H1 (cell line): ENCODE results near the gene FLNA. TPM values are rescaled to one million over a fixed set of nuclear protein-coding genes. Genes with fewer than 3 reads are reported as not detected.

ENCODE experiments used
- CTCF ChIA-PET: fragments of 300-600 bp; sonication (Branson Sonifier 250); formaldehyde crosslinking; loops from one replicate; lab custom pipeline; 2021; ENCODE audit not compliant: partially characterized antibody; lab: Charles Lee
- POLR2A ChIA-PET: fragments of 300-600 bp; sonication (Branson Sonifier 250); formaldehyde crosslinking; loops from one replicate; lab custom pipeline; 2021; ENCODE audit warnings: inconsistent platforms; ENCODE audit not compliant: partially characterized antibody; lab: Charles Lee
- DNase-seq, 2 experiments: peaks; one replicate each; pipeline versions ENCODE4 v3.0.0 to v3.0.0-alpha.2; 2010 to 2022; ENCODE audit warnings: low spot score in 2 of 2, low read depth in 1 of 2, mixed read lengths in 1 of 2
- FAIRE-seq: peaks from 2 replicates; lab custom pipeline; 2011; peaks lifted over from hg19 to GRCh38; lab: Jason Lieb, UNC
- H2AFZ ChIP-seq: 2 replicates; pipeline ENCODE4 v1.8.1; 2012; ENCODE audit warnings: low read length, inconsistent platforms
- H2AK5ac ChIP-seq: 2 replicates; pipeline ENCODE4 v1.6.1; 2013; ENCODE audit warnings: low read depth, low read length
- H2BK120ac ChIP-seq: replicated peaks from 2 replicates; pipeline ENCODE3; 2013; ENCODE audit warnings: low read depth, low read length, inconsistent platforms
- H2BK12ac ChIP-seq: 2 replicates; pipeline ENCODE4 v1.6.1; 2013; ENCODE audit warnings: low read depth, low read length
- H2BK15ac ChIP-seq: 2 replicates; pipeline ENCODE4 v1.6.1; 2013; ENCODE audit warnings: low read length
- H2BK20ac ChIP-seq: 2 replicates; pipeline ENCODE4 v1.6.1; 2013; ENCODE audit warnings: low read length
- H2BK5ac ChIP-seq: 2 replicates; pipeline ENCODE4 v1.6.1; 2013; ENCODE audit warnings: low read depth, low read length
- H3K14ac ChIP-seq: 2 replicates; pipeline ENCODE4 v1.6.1; 2013; ENCODE audit warnings: inconsistent platforms; ENCODE audit not compliant: insufficient read length
- H3K18ac ChIP-seq: 2 replicates; pipeline ENCODE4 v1.6.1; 2013; ENCODE audit warnings: low read length; ENCODE audit errors: extremely low read depth
- H3K23ac ChIP-seq: 2 replicates; pipeline ENCODE4 v1.6.1; 2013; ENCODE audit warnings: inconsistent platforms; ENCODE audit not compliant: insufficient read length
- H3K23me2 ChIP-seq: 2 replicates; pipeline ENCODE4 v1.6.1; 2013; ENCODE audit warnings: low read depth, low read length
- H3K27ac ChIP-seq: 2 replicates; pipeline ENCODE4 v1.6.1; 2011; ENCODE audit warnings: low read depth, low read length, inconsistent platforms
- H3K27me3 ChIP-seq, 4 experiments: replicated peaks in 1 of 4; 1 replicate in 1 of 4; 2 replicates in 3 of 4; pipeline versions ENCODE4 v1.6.1 to v1.8.1; 2011 to 2013; ENCODE audit warnings: low read length in 3 of 4, mild to moderate bottlenecking in 3 of 4, inconsistent platforms in 2 of 4, mixed read lengths in 2 of 4, moderate library complexity in 1 of 4; ENCODE audit not compliant: control insufficient read depth in 3 of 4, insufficient read depth in 3 of 4; ENCODE audit errors: extremely low read depth in 1 of 4
- H3K36me3 ChIP-seq, 4 experiments: 2 replicates each; pipeline versions ENCODE4 v1.6.1 to v1.8.1; 2011 to 2013; ENCODE audit warnings: mild to moderate bottlenecking in 4 of 4, low read length in 3 of 4, moderate library complexity in 2 of 4, control low read depth in 1 of 4, inconsistent platforms in 1 of 4; ENCODE audit not compliant: insufficient read depth in 4 of 4, control insufficient read depth in 2 of 4
- H3K4ac ChIP-seq: replicated peaks from 2 replicates; pipeline ENCODE3; 2013; ENCODE audit warnings: low read length, low read depth, mixed read lengths, inconsistent platforms; ENCODE audit not compliant: insufficient read length
- H3K4me1 ChIP-seq, 4 experiments: replicated peaks in 1 of 4; 1 replicate in 1 of 4; 2 replicates in 3 of 4; pipeline versions ENCODE4 v1.6.1 to v1.8.1; 2011 to 2013; ENCODE audit warnings: low read length in 3 of 4, inconsistent platforms in 2 of 4, mixed read lengths in 1 of 4; ENCODE audit not compliant: insufficient read depth in 4 of 4, control insufficient read depth in 3 of 4
- H3K4me2 ChIP-seq, 2 experiments: 2 replicates each; pipeline versions ENCODE4 v1.6.1 to v1.8.1; 2011 to 2013; ENCODE audit warnings: low read depth in 2 of 2, low read length in 2 of 2, control low read depth in 1 of 2, inconsistent platforms in 1 of 2, mild to moderate bottlenecking in 1 of 2; ENCODE audit not compliant: insufficient read depth in 1 of 2
- H3K4me3 ChIP-seq, 4 experiments: fragments of 200-600, 300-600 bp in 1 of 4; sonication (generic), shearing (Covaris generic), sonication (Bioruptor Twin) in 1 of 4; 2 replicates each; pipeline versions ENCODE4 v1.5.1 to v1.8.1; 2011 to 2016; ENCODE audit warnings: low read length in 4 of 4, low read depth in 3 of 4, control low read depth in 2 of 4, inconsistent platforms in 2 of 4, mild to moderate bottlenecking in 2 of 4, mixed read lengths in 1 of 4, moderate library complexity in 1 of 4; ENCODE audit not compliant: insufficient read depth in 2 of 4; ENCODE audit errors: extremely low read depth in 1 of 4
- H3K56ac ChIP-seq: replicated peaks from 2 replicates; pipeline ENCODE3; 2013; ENCODE audit warnings: low read depth, mild to moderate bottlenecking, mixed read lengths, low read length, inconsistent platforms; ENCODE audit not compliant: insufficient read length
- H3K79me1 ChIP-seq: 2 replicates; pipeline ENCODE4 v1.6.1; 2013; ENCODE audit warnings: low read depth, low read length, control low read depth
- H3K79me2 ChIP-seq, 2 experiments: 2 replicates each; pipeline versions ENCODE4 v1.6.1 to v1.8.1; 2012 to 2013; ENCODE audit warnings: low read length in 2 of 2, mild to moderate bottlenecking in 2 of 2, inconsistent platforms in 1 of 2; ENCODE audit not compliant: insufficient read depth in 2 of 2, control insufficient read depth in 1 of 2
- H3K9ac ChIP-seq, 4 experiments: replicated peaks in 1 of 4; 1 replicate in 1 of 4; 2 replicates in 3 of 4; pipeline versions ENCODE4 v1.6.1 to v1.8.1; 2011 to 2013; ENCODE audit warnings: low read depth in 3 of 4, low read length in 3 of 4, control low read depth in 2 of 4, mild to moderate bottlenecking in 2 of 4, moderate library complexity in 2 of 4, inconsistent platforms in 1 of 4; ENCODE audit errors: extremely low read depth in 1 of 4
- H3K9me3 ChIP-seq, 2 experiments: 2 replicates each; pipeline versions ENCODE4 v1.6.1 to v1.8.1; 2012 to 2013; ENCODE audit warnings: mild to moderate bottlenecking in 2 of 2, moderate library complexity in 2 of 2, control low read depth in 1 of 2, inconsistent platforms in 1 of 2, low read depth in 1 of 2, low read length in 1 of 2, mixed read lengths in 1 of 2; ENCODE audit not compliant: insufficient read depth in 2 of 2
- H4K20me1 ChIP-seq, 2 experiments: replicated peaks in 1 of 2; 2 replicates each; pipeline versions ENCODE3 to v1.8.1; 2011 to 2013; ENCODE audit warnings: inconsistent platforms in 2 of 2, low read length in 2 of 2, mild to moderate bottlenecking in 1 of 2; ENCODE audit not compliant: insufficient read depth in 2 of 2, control insufficient read depth in 1 of 2
- H4K5ac ChIP-seq: 2 replicates; pipeline ENCODE4 v1.6.1; 2013; ENCODE audit warnings: low read length, low read depth, mixed read lengths, inconsistent platforms; ENCODE audit not compliant: insufficient read length
- H4K8ac ChIP-seq: 2 replicates; pipeline ENCODE4 v1.8.0; 2013; ENCODE audit warnings: mild to moderate bottlenecking, moderate library complexity, low read length, inconsistent platforms; ENCODE audit not compliant: insufficient read depth; ENCODE audit errors: extremely low read depth
- H4K91ac ChIP-seq: replicated peaks from 2 replicates; pipeline ENCODE3; 2013; ENCODE audit warnings: low read length, mixed read lengths, inconsistent platforms; ENCODE audit not compliant: insufficient read length
- HDAC2 ChIP-seq, 2 experiments: fragments of 300-600 bp in 1 of 2; sonication (generic) in 1 of 2; IDR thresholded peaks; 2 replicates each; pipeline ENCODE4 v1.6.1; 2011 to 2012; ENCODE audit warnings: low read depth in 2 of 2, low read length in 2 of 2, mild to moderate bottlenecking in 2 of 2, moderate library complexity in 2 of 2, borderline replicate concordance in 1 of 2, inconsistent platforms in 1 of 2
- RFX5 ChIP-seq: IDR thresholded peaks from 2 replicates; pipeline ENCODE4 v1.6.1; 2011; ENCODE audit warnings: low read depth, low read length, improper control_type of control experiment, borderline replicate concordance
- SIRT6 ChIP-seq: IDR thresholded peaks from one replicate; pipeline ENCODE4 v1.7.1; 2012; ENCODE audit warnings: low read length, inconsistent platforms
- WGBS, 2 experiments: shearing (Covaris generic) in 1 of 2; methylation state at CpG; one replicate each; pipeline versions ENCODE4 v1.1.6 to v1.1.7; 2013 to 2015; ENCODE audit warnings: low lambda C conversion rate in 2 of 2, mixed read lengths in 2 of 2, inconsistent platforms in 1 of 2, low coverage in 1 of 2, missing lambda C conversion rate in 1 of 2; ENCODE audit not compliant: insufficient replicate concordance in 2 of 2, insufficient coverage in 1 of 2, insufficient read length in 1 of 2; ENCODE audit errors: extremely low coverage in 1 of 2, missing lambda C conversion rate in 1 of 2; 5-methylcytosine and 5-hydroxymethylcytosine counted together
- polyA plus RNA-seq, 7 experiments: library from polyadenylated mRNA; depleted of rRNA in 3 of 7; stranded (reverse) in 5 of 7; unstranded in 2 of 7; fragments of >200 nt in 5 of 7; fragments of 200-250 nt in 2 of 7; gene quantifications; 1 replicate in 5 of 7; 2 replicates in 1 of 7; 4 replicates in 1 of 7; pipeline versions ENCODE4 v1.2.1 to v1.2.3, GENCODE V29; 2011 to 2013; ENCODE audit warnings: missing spikeins in 2 of 7, mixed read lengths in 2 of 7
- total RNA-seq: library from RNA; stranded (reverse); fragmentation: NEBNext Ultra II Directional; extraction: Animal tissue kit (Norgen Biotek cat#: 25700); gene quantifications from 2 replicates; pipeline ENCODE4 v1.2.1, GENCODE V29; 2021

FLNA gene
- total and polyA plus RNA-seq, 2 of the 8 experiments (the other 6 are each of a cell fraction or from before 2014, with no cell fraction given) = 315 to 925 TPM

DNA sequence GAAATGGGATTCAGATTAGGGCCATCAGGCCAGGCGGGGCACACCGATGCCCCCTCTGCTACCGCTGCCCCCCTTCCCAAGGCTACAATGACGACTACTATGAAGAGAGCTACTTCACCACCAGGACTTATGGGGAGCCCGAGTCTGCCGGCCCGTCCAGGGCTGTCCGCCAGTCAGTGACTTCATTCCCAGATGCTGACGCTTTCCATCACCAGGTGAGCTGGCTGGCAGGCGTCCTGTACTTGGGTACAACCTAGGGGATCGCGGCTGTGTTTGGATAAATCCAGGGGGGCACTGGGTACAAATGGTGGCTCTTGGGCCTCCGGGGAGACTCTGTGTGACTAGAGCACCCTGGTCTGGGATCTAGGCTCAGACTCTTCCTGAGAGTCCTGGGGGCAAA is 5.7 kb upstream of the FLNA start:
- Histone ChIP-seq H3K79me1 (no peaks in the 10 kb centered on the region), H3K4me3 (peak overlapping the region; percentile 75 to 97 (median 78)), H2AK5ac (peak overlapping the region; percentile 53; the same call in 1 of the 2 replicates), H3K79me2 (peaks cover 0 to 13% of the 10 kb centered on the region in 2 experiments; a peak in 2 of 4 replicates), H2AFZ (no peak overlapping the region), H3K9me3 (no peaks in the 10 kb centered on the region), H2BK5ac (no peak overlapping the region), H3K36me3 (peaks cover 0 to 26% (median 0%) of the 10 kb centered on the region in 4 experiments; a peak in 2 of 8 replicates), H3K27me3 (peaks cover 0 to 3% (median 0%) of the 10 kb centered on the region in 4 experiments; a peak in 1 of 7 replicates), H3K18ac (no peak overlapping the region; the same call in 1 of the 2 replicates), H3K23ac (no peak overlapping the region), H3K56ac (no peak overlapping the region), H4K91ac (no peak overlapping the region), H3K4me1 (peaks cover 0 to 20% (median 9%) of the 10 kb centered on the region in 4 experiments; a peak in 6 of 7 replicates), H4K8ac (0 out of 2 replicates have a peak overlapping the region, but pooled peaks have one; percentile 57), H3K4ac (peak overlapping the region; percentile 69), H3K14ac (no peak overlapping the region), H3K23me2 (peaks cover 4% of the 10 kb centered on the region; the same call in 1 of the 2 replicates), H2BK20ac (no peak overlapping the region), H3K4me2 (peak overlapping the region; percentile 79 to 98), H3K9ac (peak overlapping the region; percentile 84 to 92 (median 92)), H2BK12ac (no peak overlapping the region; the same call in 1 of the 2 replicates), H3K27ac (peak overlapping the region; percentile 96), H2BK15ac (no peak overlapping the region), H2BK120ac (no peak overlapping the region), H4K5ac (peak overlapping the region; percentile 91), H4K20me1 (peaks cover 0 to 2% of the 10 kb centered on the region in 2 experiments)
- DNase-seq (no peak), FAIRE-seq (no peak)
- TF ChIP-seq HDAC2 (IDR thresholded peaks at IDR 0.05; ENCODE audit: borderline replicate concordance in 1 of 2, low read depth in 2 of 2, low read length in 2 of 2) = no peak
- no peak for TF ChIP-seq SIRT6
- TF ChIP-seq RFX5 = no peak
- CTCF ChIA-PET = interaction anchor here (1.6 kb wide), 1 partner anchor 12 kb away, joined by 5 read pairs; no protein-coding TSS in a partner anchor
- 80% methylated on average over 4 of the region's 13 CpGs; no CpG with 5 or more reads in 1 of the 2 experiments for WGBS, 2 experiments
- POLR2A ChIA-PET = interaction anchor here (2.5 to 6.5 kb wide), 3 partner anchors 12 to 31 kb away, joined by 16 to 107 read pairs (median 104); partner anchors contain the start of gene RPL10
